ENCODE results near the gene IL1RN.

IL1RN gene

GRCh38 chr2:113136828-113137775 lies 9.7 kb downstream of the IL1RN start:
- peak; percentile 62 for TF ChIP-seq CTCF (IDR thresholded peaks at IDR 0.05; ENCODE audit: insufficient read depth, missing control alignments)
- FAIRE-seq (no peak), DNase-seq (ENCODE audit: insufficient read length, low spot score) (no peak)

GRCh38 chr2:113137827-113138226 lies 10.4 kb downstream of the IL1RN start:
- FAIRE-seq (no peak), DNase-seq (ENCODE audit: insufficient read length, low spot score) (no peak)
- TF ChIP-seq CTCF (IDR thresholded peaks at IDR 0.05; ENCODE audit: insufficient read depth, missing control alignments), result no peak

GRCh38 chr2:113138428-113139322 lies 11.3 kb downstream of the IL1RN start:
- TF ChIP-seq CTCF (IDR thresholded peaks at IDR 0.05; ENCODE audit: insufficient read depth, missing control alignments), result peak; percentile 70
- FAIRE-seq (no peak), DNase-seq (ENCODE audit: insufficient read length, low spot score) (no peak)

- no peak for TF ChIP-seq CTCF (IDR thresholded peaks at IDR 0.05; ENCODE audit: insufficient read depth, missing control alignments)
- no peak for DNase-seq (ENCODE audit: insufficient read length, low spot score)
- FAIRE-seq, result no peak
Observed at GRCh38 chr2:113141451-113141850, 14.1 kb downstream of the IL1RN start.

GRCh38 chr2:113142290-113142689 lies 14.9 kb downstream of the IL1RN start:
- no peak for DNase-seq (ENCODE audit: insufficient read length, low spot score)
- no peak for FAIRE-seq
- TF ChIP-seq CTCF (IDR thresholded peaks at IDR 0.05; ENCODE audit: insufficient read depth, missing control alignments), result no peak

GRCh38 chr2:113144259-113144658 lies 16.9 kb downstream of the IL1RN start:
- no peak for DNase-seq (ENCODE audit: insufficient read length, low spot score)
- FAIRE-seq, result no peak
- no peak for TF ChIP-seq CTCF (IDR thresholded peaks at IDR 0.05; ENCODE audit: insufficient read depth, missing control alignments)

All from D721Med (cell line).